NCI-H748 (cell line): ENCODE measurements around the gene CACNA2D4.

Experiments used
- DNase-seq: peaks from one replicate; lab custom pipeline; 2025; ENCODE audit not compliant: unreplicated experiment; lab: John Stamatoyannopoulos, UW

Gene CACNA2D4

GRCh38 chr12:1888923-1889322 is 29.5 kb downstream of the CACNA2D4 start:
- no peak for DNase-seq

GRCh38 chr12:1886396-1887008 is 31.9 kb downstream of the CACNA2D4 start:
- DNase-seq: no peak

- peak; percentile 6 for DNase-seq
These were observed 32.7 kb downstream of the CACNA2D4 start for GRCh38 chr12:1885599-1886245.

GRCh38 chr12:1885082-1885596 is 33.3 kb downstream of the CACNA2D4 start:
- no peak for DNase-seq

- no peak for DNase-seq
These were observed 33.8 kb downstream of the CACNA2D4 start for GRCh38 chr12:1884651-1885050.

- no peak for DNase-seq
These were observed 34.9 kb downstream of the CACNA2D4 start for GRCh38 chr12:1883513-1883912.

- no peak for DNase-seq
These were observed 35.5 kb downstream of the CACNA2D4 start for GRCh38 chr12:1882850-1883470.

- no peak for DNase-seq
These were observed 36.0 kb downstream of the CACNA2D4 start for GRCh38 chr12:1882405-1882804.

GRCh38 chr12:1881936-1882335 is 36.5 kb downstream of the CACNA2D4 start:
- no peak for DNase-seq

GRCh38 chr12:1881301-1881700 is 37.2 kb downstream of the CACNA2D4 start:
- no peak for DNase-seq

GRCh38 chr12:1880876-1881275 is 37.6 kb downstream of the CACNA2D4 start:
- DNase-seq: no peak

GRCh38 chr12:1880153-1880845 is 38.2 kb downstream of the CACNA2D4 start:
- no peak for DNase-seq

GRCh38 chr12:1879633-1880032 is 38.8 kb downstream of the CACNA2D4 start:
- no peak for DNase-seq

- DNase-seq: no peak
These were observed 39.8 kb downstream of the CACNA2D4 start for GRCh38 chr12:1878695-1879094.

GRCh38 chr12:1878214-1878613 is 40.2 kb downstream of the CACNA2D4 start:
- DNase-seq: no peak

- DNase-seq: no peak
These were observed 41.1 kb downstream of the CACNA2D4 start for GRCh38 chr12:1877169-1877878.

- no peak for DNase-seq
These were observed 42.4 kb downstream of the CACNA2D4 start for GRCh38 chr12:1876086-1876485.

GRCh38 chr12:1875608-1876007 is 42.8 kb downstream of the CACNA2D4 start:
- no peak for DNase-seq

GRCh38 chr12:1873531-1874510 is 44.6 kb downstream of the CACNA2D4 start:
- no peak for DNase-seq

- no peak for DNase-seq
These were observed 46.0 kb downstream of the CACNA2D4 start for GRCh38 chr12:1872448-1872847.
